Fibroblast of peridontal ligament (primary cell): ENCODE results near the gene SH3RF3.

Experiments
- DNase-seq: peaks from one replicate; pipeline ENCODE4 v3.0.0-alpha.2; 2010; ENCODE audit errors: extremely low read depth

The SH3RF3 gene

DNA sequence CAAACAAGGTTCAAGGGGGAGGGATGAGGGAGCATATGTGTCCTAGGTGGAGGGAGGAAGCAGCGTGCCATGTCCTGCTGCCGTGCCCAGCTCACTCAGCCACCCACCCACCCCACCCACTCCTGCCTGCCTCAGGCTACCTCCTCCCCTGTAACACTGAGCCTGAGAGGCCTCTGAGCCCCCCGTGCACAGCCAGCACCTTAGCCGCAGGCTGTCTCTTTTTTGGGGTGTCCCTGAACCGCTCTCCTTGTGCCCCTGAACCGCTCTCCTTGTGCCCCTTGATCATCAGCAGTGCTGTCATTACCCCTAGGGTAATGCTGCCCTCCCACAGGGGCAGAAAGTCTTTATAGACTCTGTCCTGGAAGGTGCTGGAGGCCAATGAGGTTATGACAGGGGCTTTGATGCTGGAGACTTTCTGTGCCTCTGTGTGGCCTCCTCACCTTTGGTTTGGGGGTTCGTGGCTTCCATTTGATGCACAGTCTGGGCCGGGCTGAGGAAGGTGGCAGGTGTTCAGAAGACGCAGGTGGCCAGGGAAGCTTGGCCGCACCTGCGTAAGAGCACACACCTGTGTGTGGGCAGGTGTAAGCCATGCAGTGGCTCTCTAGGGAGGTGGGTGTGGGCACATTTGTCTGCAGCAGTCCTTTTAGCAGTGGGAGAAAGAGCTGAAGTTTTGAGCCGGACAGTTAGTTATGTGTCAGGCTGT, 344.8 kb downstream of the SH3RF3 start:
- DNase-seq, result no peak

DNA sequence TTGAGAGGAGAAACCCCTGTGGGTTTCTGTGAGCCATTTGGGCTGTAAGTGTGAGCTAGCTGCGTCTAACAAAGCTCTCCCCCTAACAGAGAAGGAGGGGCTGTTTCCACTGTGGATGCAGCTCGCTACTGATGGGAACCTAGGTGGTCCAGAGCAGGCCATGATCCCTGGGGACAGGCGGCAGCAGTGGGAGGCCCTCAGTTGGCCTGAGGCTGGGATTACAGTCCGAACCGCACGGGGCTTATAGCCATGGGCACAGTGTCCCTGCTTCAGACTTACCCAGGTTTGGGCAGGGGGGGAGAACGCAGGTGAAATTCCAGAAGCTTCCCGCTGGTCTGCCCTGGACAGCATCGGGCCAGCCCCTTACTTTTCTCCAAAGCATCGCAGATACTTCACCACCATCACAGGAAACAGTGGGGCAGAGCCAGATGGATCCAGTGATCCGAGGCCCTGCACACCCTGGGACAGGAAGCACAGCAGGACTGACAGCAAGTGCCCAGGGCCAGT, 345.4 kb downstream of the SH3RF3 start:
- no peak for DNase-seq

GRCh38 chr2:109475531-109476210, 346.7 kb downstream of the SH3RF3 start:
- DNase-seq, result peak; percentile 77

- DNase-seq, result no peak
These were observed 347.8 kb downstream of the SH3RF3 start for GRCh38 chr2:109476641-109477441.

DNA sequence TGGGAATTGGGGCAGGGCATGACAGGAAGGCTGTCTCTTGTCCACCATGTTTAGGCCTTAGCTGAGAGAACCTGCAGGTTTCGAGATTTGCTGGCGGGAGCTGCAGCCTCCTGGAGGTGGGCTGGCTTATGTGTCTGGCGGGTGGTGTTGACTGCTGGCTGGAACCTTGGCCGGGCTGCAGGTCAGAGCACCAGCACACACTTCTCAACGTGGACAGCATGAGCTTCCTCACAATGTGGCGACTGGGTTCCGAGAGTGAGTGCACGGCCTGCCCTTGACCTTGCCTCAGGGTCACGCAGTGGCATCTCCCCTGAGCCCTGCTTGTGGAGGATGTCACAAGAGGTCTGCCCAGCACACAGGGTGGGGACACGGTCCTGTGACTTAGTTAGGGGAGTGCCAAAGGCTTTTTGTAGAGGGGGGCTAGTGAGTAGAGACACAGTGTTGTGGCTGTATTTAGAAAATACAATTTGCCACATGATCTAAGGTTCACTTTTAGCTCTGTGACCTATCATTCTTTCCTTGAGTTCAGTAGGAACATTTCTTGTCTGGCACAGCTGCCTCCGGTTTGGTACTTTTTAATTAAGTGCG, 350.0 kb downstream of the SH3RF3 start:
- no peak for DNase-seq

DNA sequence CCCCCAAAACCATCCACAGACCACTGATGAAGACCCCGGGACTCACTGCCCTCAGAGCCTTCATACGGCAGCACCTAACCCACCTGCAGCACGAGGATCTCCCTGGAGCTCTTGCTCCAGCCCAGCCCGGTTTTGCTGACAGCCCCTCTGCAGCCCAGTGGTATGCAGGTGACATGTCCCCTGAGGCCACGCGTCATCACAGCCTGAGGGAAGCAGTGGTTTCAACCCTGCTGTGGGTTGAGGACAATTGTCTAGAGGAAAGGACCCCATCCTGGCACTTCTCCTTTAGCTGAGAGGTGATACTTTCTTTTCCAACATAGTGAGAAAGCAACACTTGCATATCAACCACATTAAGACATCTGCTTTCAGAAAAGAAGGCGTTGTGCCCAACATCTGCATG, 350.8 kb downstream of the SH3RF3 start:
- no peak for DNase-seq

- DNase-seq, result no peak
These were observed 351.6 kb downstream of the SH3RF3 start for GRCh38 chr2:109480486-109481195.

DNA sequence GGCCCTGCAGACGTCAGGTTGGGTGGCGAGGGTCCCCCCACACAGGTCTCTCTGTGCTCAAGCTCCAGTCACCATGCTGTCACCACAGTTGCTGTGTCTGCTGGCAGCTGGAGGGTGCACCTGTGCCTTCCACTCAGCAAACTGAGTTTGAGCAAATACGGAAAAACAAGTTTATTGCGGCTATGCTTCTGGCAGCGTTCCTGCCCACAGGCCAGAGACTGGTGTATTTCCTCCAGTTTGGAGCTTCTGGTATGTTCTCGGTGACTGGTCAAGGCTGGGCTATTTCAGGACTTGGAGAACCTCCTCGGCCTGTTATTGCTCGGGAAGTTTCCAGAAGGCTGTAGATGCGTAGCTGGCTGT, 352.2 kb downstream of the SH3RF3 start:
- no peak for DNase-seq

DNA sequence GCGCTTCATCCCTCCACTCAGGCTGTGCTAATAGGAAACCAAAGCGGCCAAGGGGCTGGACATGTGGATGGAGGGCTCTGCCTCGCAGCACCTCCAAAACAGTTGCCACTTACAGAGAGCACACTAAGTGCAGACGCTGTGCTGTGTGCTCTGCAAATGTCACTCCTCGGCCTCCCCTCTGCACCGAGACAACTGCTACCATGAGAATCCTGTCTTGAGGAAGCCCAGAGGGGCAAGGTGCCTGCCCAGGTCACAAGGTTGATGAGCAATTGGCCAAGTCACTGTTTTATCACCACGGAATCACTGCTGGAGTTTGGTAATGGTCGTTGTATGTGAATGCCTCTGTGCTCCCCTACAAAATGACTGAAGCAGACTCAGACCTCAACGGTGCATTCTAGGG, 352.6 kb downstream of the SH3RF3 start:
- no peak for DNase-seq

DNA sequence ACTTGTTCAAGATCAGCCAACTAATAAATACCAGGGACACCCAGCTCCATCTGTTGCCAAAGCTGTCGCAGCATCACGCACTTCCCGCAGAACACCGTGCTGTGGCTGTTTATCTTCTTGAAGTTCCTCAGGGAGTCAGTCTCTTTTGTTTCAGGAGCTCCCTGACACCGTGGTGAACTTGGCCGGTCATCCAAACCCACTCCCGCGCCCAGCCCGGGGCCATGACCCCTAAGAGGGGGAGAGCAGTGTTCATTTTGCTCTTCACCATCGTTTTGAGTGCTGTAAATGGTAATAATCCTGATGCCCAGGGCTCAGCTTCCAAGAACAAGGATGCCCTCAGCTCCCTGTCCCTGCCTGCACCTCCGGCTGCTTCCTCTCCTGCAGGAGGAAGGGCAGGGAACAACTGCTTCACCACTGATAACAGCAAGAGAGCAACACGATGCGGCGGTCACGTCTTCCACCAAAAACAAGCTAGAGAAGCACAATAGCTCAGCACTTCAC, 353.4 kb downstream of the SH3RF3 start:
- no peak for DNase-seq

GRCh38 chr2:109486711-109487535, 357.9 kb downstream of the SH3RF3 start:
- DNase-seq, result peak; percentile 82

- DNase-seq, result no peak
These were observed 358.5 kb downstream of the SH3RF3 start for GRCh38 chr2:109487536-109487869.

DNA sequence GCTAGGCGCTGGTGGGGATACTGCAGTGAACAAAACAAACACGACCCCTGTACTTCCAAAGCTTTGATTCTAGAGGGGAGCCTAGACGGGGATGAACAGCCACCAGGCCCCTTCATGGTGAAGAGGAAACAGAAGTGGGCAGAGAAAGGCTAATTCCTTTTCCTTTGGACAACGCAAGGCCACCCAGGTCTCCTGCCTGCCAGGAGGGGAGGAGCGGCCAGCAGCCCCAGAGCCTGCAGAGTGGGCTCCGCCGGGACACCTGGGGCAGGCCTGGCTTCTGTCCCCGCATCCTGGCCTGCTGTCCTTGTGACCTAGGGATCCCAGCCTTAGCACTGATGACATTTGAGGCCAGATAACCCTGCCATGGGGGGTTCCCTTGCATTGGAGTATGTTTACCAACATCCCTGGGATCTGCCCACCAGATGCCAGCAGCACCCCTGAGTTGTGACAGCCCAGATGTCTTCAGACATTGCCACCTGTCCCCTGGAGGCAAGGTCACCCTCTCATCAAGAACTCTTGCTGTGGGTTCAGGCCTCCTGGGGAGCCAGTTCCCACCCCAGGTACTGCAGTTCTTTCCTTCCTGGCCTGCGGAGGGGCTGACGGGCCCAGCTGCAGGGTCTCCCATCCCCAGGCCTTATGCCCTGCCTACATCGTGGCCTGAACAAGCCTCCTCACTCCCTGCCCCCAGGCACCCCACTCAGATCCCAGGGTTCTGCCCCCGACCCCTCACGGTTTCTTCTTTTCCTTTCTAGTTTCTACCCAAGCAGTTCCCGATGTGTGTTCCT, 359.1 kb downstream of the SH3RF3 start:
- no peak for DNase-seq

- no peak for DNase-seq
These were observed 360.3 kb downstream of the SH3RF3 start for GRCh38 chr2:109489296-109489695.

- DNase-seq, result no peak
These were observed 364.4 kb downstream of the SH3RF3 start for GRCh38 chr2:109493176-109493935.

DNA sequence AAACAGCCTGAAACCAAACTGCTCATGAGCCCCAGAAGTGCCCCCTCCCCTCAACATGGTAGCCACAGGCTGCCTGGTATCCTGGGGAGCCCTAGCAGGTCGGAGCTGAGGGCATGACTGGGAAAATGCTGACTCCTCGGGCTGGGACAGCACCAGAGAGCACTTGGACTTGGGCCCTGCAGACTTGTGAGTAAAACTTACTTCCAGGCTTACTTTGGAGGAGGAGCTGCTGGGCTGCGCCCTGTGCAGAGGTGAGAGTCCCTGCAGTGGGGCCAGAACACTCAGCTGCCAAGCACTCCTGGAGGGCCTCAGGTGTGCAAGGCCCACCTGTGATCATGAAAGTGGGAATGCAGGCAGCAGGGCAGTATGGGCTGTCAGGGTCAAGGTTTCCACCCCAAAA, 365.3 kb downstream of the SH3RF3 start:
- DNase-seq, result no peak

- peak; percentile 60 for DNase-seq
These were observed 368.5 kb downstream of the SH3RF3 start for GRCh38 chr2:109497463-109497862.

DNA sequence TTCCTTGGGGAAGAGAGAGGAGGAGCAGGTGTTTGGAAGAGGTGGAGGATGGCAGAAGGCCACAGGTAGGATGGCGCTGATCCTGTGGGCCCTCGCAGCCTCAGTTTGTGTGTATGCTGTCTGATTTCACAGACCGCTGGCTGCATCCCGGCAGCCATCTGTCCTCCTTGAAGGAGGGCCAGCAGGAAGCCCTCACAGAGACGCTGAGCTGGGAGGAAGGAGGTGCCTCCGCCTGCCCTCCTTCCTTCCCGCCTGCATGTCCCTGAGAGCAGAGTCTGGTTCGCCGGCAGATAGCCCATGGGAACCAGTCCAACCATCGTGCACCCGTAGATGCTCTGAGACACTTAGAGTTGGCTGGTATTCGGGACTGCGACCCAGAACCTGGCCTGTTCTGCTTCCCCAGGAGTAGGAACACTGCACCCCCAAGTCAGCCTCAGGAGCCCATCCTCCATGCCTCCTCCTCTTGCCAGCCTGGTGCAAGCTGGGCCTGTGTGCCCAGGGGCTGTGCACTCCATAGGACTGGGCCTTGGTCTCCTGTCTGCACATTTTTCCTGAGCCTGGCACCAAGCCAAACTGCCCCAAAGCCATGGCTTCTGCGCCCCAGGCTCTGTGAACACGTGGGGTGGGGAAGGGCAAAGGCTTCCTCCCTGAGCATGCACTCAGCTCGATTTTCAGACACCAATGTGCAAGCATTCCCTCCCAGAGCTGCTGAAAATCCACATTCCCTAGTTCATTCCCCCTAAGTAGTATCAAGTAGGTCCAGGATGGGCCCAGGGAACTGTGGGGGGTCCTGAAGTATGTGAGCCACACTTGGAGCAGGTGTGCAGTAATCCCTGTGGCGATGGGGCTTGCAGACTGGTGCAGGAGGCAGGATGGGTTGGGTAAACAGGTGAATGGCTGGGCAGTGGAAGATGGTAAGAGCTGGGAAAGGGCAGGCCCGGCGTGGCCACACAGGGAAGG, 369.2 kb downstream of the SH3RF3 start:
- DNase-seq, result no peak
